Fibroblast of skin of scalp (primary cell): ENCODE measurements around the gene DGKQ.
A peak's percentile ranks its signal among the peaks of the same experiment; 100 is the strongest.
"Not testable (repeated sequence)": the region's sequence is repeated elsewhere in the genome, so short reads cannot be mapped to it uniquely, and the experiment has no call there.

Source experiments
- DNase-seq: peaks from one replicate; pipeline ENCODE4 v3.0.0-alpha.2; 2013

Gene DGKQ

GRCh38 chr4:1009542-1010394 is 36.4 kb upstream of the DGKQ start:
- peak; percentile 69 for DNase-seq

- no peak for DNase-seq
These were observed 35.6 kb upstream of the DGKQ start for GRCh38 chr4:1008840-1009541.

GRCh38 chr4:1006856-1007255 is 33.5 kb upstream of the DGKQ start:
- no peak for DNase-seq

- no peak for DNase-seq
These were observed 31.5 kb upstream of the DGKQ start for GRCh38 chr4:1004557-1005485.

- no peak for DNase-seq
These were observed 30.7 kb upstream of the DGKQ start for GRCh38 chr4:1004071-1004418.

GRCh38 chr4:1003271-1004070 is 30.1 kb upstream of the DGKQ start:
- DNase-seq = no peak

GRCh38 chr4:1002631-1003251 is 29.4 kb upstream of the DGKQ start:
- DNase-seq = no peak

GRCh38 chr4:1002131-1002630 is 28.8 kb upstream of the DGKQ start:
- no peak for DNase-seq

GRCh38 chr4:1001561-1002130 is 28.3 kb upstream of the DGKQ start:
- no peak for DNase-seq

GRCh38 chr4:1000686-1001260 is 27.4 kb upstream of the DGKQ start:
- no peak for DNase-seq

GRCh38 chr4:999882-1000425 is 26.6 kb upstream of the DGKQ start:
- DNase-seq = no peak

GRCh38 chr4:999240-999863 is 26.0 kb upstream of the DGKQ start:
- DNase-seq = not testable (repeated sequence)

- no peak for DNase-seq
These were observed 24.8 kb upstream of the DGKQ start for GRCh38 chr4:998096-998691.

GRCh38 chr4:997375-998071 is 24.2 kb upstream of the DGKQ start:
- DNase-seq = no peak

GRCh38 chr4:996997-997374 is 23.6 kb upstream of the DGKQ start:
- no peak for DNase-seq

- no peak for DNase-seq
These were observed 22.9 kb upstream of the DGKQ start for GRCh38 chr4:996030-996996.

GRCh38 chr4:995311-996026 is 22.1 kb upstream of the DGKQ start:
- DNase-seq = no peak
